LNCaP clone FGC (cell line): Measurements from ENCODE around the gene TMC1.
A peak's percentile ranks its signal among the peaks of the same experiment; 100 is the strongest.

Source experiments
- DNase-seq: peaks from one replicate; pipeline ENCODE4 v3.0.0-alpha.2; 2011; ENCODE audit warnings: low read depth
- H3K4me3 ChIP-seq: 2 replicates; pipeline ENCODE4 v1.5.1; 2011; ENCODE audit warnings: mild to moderate bottlenecking, low read depth, low read length, control low read depth
- CTCF ChIP-seq: IDR thresholded peaks from 2 replicates; pipeline ENCODE4 v1.5.1; 2012; ENCODE audit warnings: mild to moderate bottlenecking; ENCODE audit not compliant: control insufficient read depth, insufficient read depth; ENCODE audit errors: extremely low read depth

TMC1 gene

GRCh38 chr9:72597181-72597517 lies 75.7 kb downstream of the TMC1 start:
- TF ChIP-seq CTCF = no peak
- DNase-seq = no peak
- no peak overlapping the region for H3K4me3 ChIP-seq

- no peak for DNase-seq
- H3K4me3 ChIP-seq = no peak overlapping the region
- TF ChIP-seq CTCF = no peak
These were observed 76.2 kb downstream of the TMC1 start for GRCh38 chr9:72597601-72598000.

- DNase-seq = no peak
- no peak for TF ChIP-seq CTCF
- H3K4me3 ChIP-seq = no peak overlapping the region
These were observed 77.2 kb downstream of the TMC1 start for GRCh38 chr9:72598639-72599038.

- no peak overlapping the region for H3K4me3 ChIP-seq
- peak; percentile 27 for TF ChIP-seq CTCF
- no peak for DNase-seq
These were observed 78.6 kb downstream of the TMC1 start for GRCh38 chr9:72599874-72600534.

GRCh38 chr9:72600671-72601070 lies 79.3 kb downstream of the TMC1 start:
- H3K4me3 ChIP-seq = no peak overlapping the region
- DNase-seq = no peak
- no peak for TF ChIP-seq CTCF

GRCh38 chr9:72601615-72602014 lies 80.2 kb downstream of the TMC1 start:
- no peak overlapping the region for H3K4me3 ChIP-seq
- no peak for TF ChIP-seq CTCF
- no peak for DNase-seq

- DNase-seq = no peak
- H3K4me3 ChIP-seq = no peak overlapping the region
- TF ChIP-seq CTCF = no peak
These were observed 91.0 kb downstream of the TMC1 start for GRCh38 chr9:72612449-72612848.
